ENCODE results near the gene NKX1-1.

GRCh38 chr4:1451106-1451751, 45.0 kb upstream of the NKX1-1 start:
- TF ChIP-seq TAF1 (IDR thresholded peaks at IDR 0.05; ENCODE audit: borderline replicate concordance, insufficient read depth, low read length) (no peak), REST (IDR thresholded peaks at IDR 0.05; ENCODE audit: insufficient read depth in 1 of 2, low read depth in 2 of 2, low read length in 2 of 2) (no peak), FOXP2 (optimal IDR thresholded peaks at IDR 0.05; ENCODE audit: borderline replicate concordance, extremely low read depth, extremely low read length, insufficient read depth) (no peak)
